Activated naive CD8-positive, alpha-beta T cell treated with anti-CD3 and anti-CD28 coated beads for 36 hours (primary cell): ENCODE results near the gene RYR2. TPM values are rescaled to one million over a fixed set of nuclear protein-coding genes. Genes with fewer than 3 reads are reported as not detected.

ENCODE experiments used
- DNase-seq: peaks from one replicate; pipeline ENCODE4 v3.0.0; 2021
- H3K27ac Mint-ChIP-seq: one replicate; pipeline ENCODE4 v1.8.0; 2022; ENCODE audit warnings: mild to moderate bottlenecking, moderate library complexity, mixed read lengths
- H3K27me3 Mint-ChIP-seq: one replicate; pipeline ENCODE4 v1.8.0; 2022; ENCODE audit warnings: mild to moderate bottlenecking, mixed read lengths
- H3K36me3 Mint-ChIP-seq: one replicate; pipeline ENCODE4 v1.8.0; 2021; ENCODE audit warnings: mild to moderate bottlenecking, mixed read lengths
- H3K4me1 Mint-ChIP-seq: one replicate; pipeline ENCODE4 v1.8.0; 2021; ENCODE audit warnings: mixed read lengths
- H3K4me3 Mint-ChIP-seq: one replicate; pipeline ENCODE4 v1.8.0; 2022; ENCODE audit warnings: mild to moderate bottlenecking, moderate library complexity, mixed read lengths
- H3K9me3 Mint-ChIP-seq: one replicate; pipeline ENCODE4 v1.8.0; 2022; ENCODE audit warnings: mixed read lengths
- total RNA-seq, 2 experiments: library from RNA; stranded (reverse); gene quantifications; one replicate each; pipeline ENCODE4 v1.2.3, GENCODE V29; 2021

The RYR2 gene
- total RNA-seq, 2 experiments from 2014 or later = not detected

DNA sequence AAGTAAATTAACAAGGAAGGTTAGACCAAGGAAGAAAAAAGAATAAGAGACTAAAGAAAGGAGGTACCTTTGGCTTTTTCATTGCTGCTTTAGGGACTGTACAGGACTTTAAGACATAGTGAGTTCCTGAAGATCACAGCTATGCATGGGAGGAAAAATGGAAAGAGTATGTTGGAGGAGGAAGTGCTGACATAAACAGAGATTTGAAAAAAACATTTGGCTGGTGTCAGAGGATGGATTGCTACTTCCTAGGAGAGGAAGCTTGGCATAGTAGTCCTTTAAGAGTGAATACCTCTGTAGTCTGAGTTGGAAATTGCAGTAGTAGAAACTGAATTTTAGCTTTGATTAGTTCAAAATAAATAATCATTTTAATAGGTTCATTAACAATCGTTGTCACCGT lies 398.4 kb downstream of the RYR2 start:
- peaks cover 4% of the 10 kb centered on the region for H3K4me1 Mint-ChIP-seq
- no peak overlapping the region for H3K27ac Mint-ChIP-seq
- no peaks in the 10 kb centered on the region for H3K9me3 Mint-ChIP-seq
- H3K27me3 Mint-ChIP-seq = no peaks in the 10 kb centered on the region
- no peaks in the 10 kb centered on the region for H3K36me3 Mint-ChIP-seq
- no peak overlapping the region for H3K4me3 Mint-ChIP-seq
- DNase-seq = no peak

DNA sequence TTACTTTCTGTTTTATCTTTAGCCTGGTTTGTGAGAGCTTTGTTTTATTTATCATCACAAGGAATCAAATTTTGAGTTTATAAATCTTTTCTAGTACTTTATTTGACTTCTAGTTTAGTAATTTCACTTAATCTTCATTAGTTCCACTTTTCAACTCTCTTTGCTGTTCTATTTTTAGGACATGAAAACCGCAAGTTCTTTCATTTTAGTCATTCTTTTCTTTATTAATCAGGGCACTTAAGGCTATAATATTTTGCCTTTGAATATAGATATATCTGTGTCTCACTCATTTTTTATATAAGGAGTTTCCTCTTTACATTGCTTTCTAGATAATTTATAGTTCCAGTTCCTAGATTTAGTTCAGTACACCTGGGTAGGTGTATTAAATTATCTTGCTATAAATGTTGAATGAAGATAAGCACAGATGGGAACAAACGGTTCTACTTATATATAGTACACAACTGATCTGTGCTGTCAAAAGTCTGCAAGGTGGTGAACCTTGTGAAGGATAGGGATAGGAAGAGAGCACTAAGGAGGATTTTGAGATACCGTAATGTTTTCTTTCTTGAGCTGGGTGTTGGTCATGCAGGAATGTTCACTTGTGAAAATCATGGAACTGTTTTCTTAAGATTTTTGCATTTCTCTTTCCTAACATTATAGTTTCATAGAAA lies 402.3 kb downstream of the RYR2 start:
- no peak for DNase-seq
- Mint-ChIP-seq H3K27me3 (no peaks in the 10 kb centered on the region), H3K36me3 (no peaks in the 10 kb centered on the region), H3K27ac (no peak overlapping the region), H3K4me1 (peaks cover 4% of the 10 kb centered on the region), H3K4me3 (no peak overlapping the region), H3K9me3 (no peaks in the 10 kb centered on the region)

DNA sequence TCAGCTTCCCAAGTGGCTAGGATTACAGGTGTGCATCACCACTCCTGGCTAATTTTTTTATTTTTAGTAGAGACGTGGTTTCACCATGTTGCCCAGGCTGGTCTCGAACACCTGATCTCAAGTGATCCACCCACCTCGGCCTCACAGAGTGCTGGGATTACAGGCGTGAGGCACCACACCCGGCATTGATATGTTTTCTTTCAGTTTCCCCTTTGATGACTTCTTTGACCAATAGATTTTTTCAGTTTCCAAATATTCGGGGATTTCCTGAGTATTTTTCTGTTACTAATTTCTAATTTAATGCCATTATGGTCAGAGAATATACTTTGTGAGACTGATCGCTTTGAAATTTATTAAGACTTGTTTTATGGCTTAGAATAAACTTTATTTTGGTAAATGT lies 406.1 kb downstream of the RYR2 start:
- DNase-seq = no peak
- H3K36me3 Mint-ChIP-seq = no peaks in the 10 kb centered on the region
- peaks cover 4% of the 10 kb centered on the region for H3K4me1 Mint-ChIP-seq
- H3K27me3 Mint-ChIP-seq = peaks cover 7% of the 10 kb centered on the region
- peaks cover 1% of the 10 kb centered on the region for H3K9me3 Mint-ChIP-seq
- H3K27ac Mint-ChIP-seq = no peak overlapping the region
- H3K4me3 Mint-ChIP-seq = no peak overlapping the region

DNA sequence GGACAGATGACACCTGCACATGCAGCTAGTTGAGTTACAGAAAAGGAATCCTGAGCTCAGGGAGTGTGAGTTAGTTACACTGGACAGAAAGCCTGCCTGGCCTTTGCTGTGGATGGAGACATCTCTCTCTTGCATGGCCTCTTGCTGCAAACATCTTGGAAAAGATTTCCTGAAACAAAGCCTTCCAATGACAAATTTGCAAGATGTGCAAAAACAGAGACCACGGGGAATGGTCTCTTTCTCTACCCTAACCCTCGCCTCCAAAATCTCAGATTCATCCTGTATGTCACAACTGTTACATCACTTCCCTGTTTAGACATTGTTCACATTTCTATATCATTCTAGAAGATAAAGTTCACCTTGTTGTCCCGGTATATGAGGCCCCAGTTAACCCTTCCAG lies 415.6 kb downstream of the RYR2 start:
- no peaks in the 10 kb centered on the region for H3K4me1 Mint-ChIP-seq
- no peaks in the 10 kb centered on the region for H3K27me3 Mint-ChIP-seq
- H3K27ac Mint-ChIP-seq = no peak overlapping the region
- no peak overlapping the region for H3K4me3 Mint-ChIP-seq
- H3K36me3 Mint-ChIP-seq = no peaks in the 10 kb centered on the region
- H3K9me3 Mint-ChIP-seq = peaks cover 2% of the 10 kb centered on the region
- DNase-seq = no peak

GRCh38 chr1:237467320-237467719 lies 425.3 kb downstream of the RYR2 start:
- H3K27me3 Mint-ChIP-seq = no peaks in the 10 kb centered on the region
- H3K4me1 Mint-ChIP-seq = no peaks in the 10 kb centered on the region
- no peak overlapping the region for H3K27ac Mint-ChIP-seq
- H3K4me3 Mint-ChIP-seq = no peak overlapping the region
- H3K36me3 Mint-ChIP-seq = no peaks in the 10 kb centered on the region
- DNase-seq = no peak
- no peaks in the 10 kb centered on the region for H3K9me3 Mint-ChIP-seq

GRCh38 chr1:237470712-237471338 lies 428.8 kb downstream of the RYR2 start:
- Mint-ChIP-seq H3K36me3 (no peaks in the 10 kb centered on the region), H3K27ac (no peak overlapping the region), H3K4me3 (no peak overlapping the region), H3K27me3 (peaks cover 10% of the 10 kb centered on the region), H3K4me1 (no peaks in the 10 kb centered on the region), H3K9me3 (no peaks in the 10 kb centered on the region)
- no peak for DNase-seq

DNA sequence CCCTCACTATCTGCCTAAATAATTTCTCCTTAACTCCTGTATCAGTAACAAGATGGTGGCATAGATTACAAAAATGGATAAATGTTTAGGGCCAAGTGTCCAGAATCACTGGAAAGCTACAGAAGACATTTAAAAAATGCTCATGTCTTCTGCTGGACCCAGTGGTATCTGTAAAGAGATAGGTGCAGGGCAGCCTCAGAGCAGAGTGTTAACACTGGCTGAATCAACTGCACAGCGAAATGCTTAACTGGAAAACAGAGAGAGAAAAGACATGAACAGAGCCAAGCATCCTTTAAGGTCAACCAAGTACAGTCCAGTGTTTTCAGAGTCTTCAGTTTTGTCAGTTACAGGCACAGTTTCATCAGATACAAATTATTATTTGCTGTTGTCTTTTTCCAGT lies 429.4 kb downstream of the RYR2 start:
- no peak overlapping the region for H3K27ac Mint-ChIP-seq
- H3K4me3 Mint-ChIP-seq = no peak overlapping the region
- H3K27me3 Mint-ChIP-seq = peaks cover 10% of the 10 kb centered on the region
- H3K9me3 Mint-ChIP-seq = no peaks in the 10 kb centered on the region
- no peak for DNase-seq
- H3K36me3 Mint-ChIP-seq = no peaks in the 10 kb centered on the region
- H3K4me1 Mint-ChIP-seq = no peaks in the 10 kb centered on the region

DNA sequence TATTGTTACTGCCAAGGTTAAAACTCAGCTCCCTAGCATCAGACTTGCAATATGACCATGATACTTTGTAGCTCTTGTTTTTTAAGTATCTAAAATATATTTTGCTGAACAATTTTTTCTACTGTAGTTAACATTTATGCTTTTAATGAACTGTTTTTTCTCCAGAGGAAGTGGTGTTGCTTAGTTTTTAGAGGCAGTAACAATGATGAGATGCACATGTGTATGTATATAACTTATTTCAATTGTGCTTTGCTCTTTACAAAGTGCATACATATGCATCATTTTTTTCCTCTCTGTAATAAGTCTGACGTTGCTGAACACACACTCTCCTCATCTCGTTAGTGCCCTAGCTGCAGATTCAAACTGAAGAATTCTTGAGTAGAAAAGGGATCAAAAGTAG lies 430.0 kb downstream of the RYR2 start:
- Mint-ChIP-seq H3K4me1 (no peaks in the 10 kb centered on the region), H3K36me3 (no peaks in the 10 kb centered on the region)
- DNase-seq = no peak

GRCh38 chr1:237473854-237474253 lies 431.9 kb downstream of the RYR2 start:
- peaks cover 1% of the 10 kb centered on the region for H3K9me3 Mint-ChIP-seq
- peaks cover 2% of the 10 kb centered on the region for H3K4me1 Mint-ChIP-seq
- DNase-seq = no peak
- no peak overlapping the region for H3K27ac Mint-ChIP-seq
- H3K27me3 Mint-ChIP-seq = peaks cover 10% of the 10 kb centered on the region
- no peak overlapping the region for H3K4me3 Mint-ChIP-seq
- H3K36me3 Mint-ChIP-seq = no peaks in the 10 kb centered on the region

More for the DNA sequence above, 430.0 kb downstream of the RYR2 start:
- Mint-ChIP-seq H3K27me3 (peaks cover 10% of the 10 kb centered on the region), H3K27ac (no peak overlapping the region), H3K9me3 (no peaks in the 10 kb centered on the region), H3K4me3 (no peak overlapping the region)

DNA sequence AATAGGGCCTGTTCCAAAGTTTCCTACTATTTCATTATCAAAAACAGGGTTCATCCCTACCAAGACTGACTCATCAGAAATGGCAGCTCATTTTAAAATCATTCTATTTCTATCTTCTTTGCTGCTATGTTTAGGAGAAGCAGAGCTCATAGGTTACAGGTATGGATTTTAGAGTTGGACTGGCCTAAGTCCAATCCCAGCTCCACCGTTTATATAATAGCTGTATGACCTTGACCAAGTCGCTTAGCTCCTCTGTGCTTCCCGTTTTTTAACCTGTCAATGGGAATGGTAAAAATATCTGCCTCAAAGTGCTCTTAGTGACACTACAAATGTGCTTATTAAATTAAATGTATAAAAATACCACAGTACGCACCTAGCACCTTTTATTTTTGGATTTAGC lies 436.1 kb downstream of the RYR2 start:
- H3K9me3 Mint-ChIP-seq = peaks cover 1% of the 10 kb centered on the region
- H3K4me1 Mint-ChIP-seq = peaks cover 6% of the 10 kb centered on the region
- no peak overlapping the region for H3K4me3 Mint-ChIP-seq
- H3K36me3 Mint-ChIP-seq = no peaks in the 10 kb centered on the region
- H3K27me3 Mint-ChIP-seq = peaks cover 13% of the 10 kb centered on the region
- H3K27ac Mint-ChIP-seq = no peak overlapping the region
- no peak for DNase-seq

DNA sequence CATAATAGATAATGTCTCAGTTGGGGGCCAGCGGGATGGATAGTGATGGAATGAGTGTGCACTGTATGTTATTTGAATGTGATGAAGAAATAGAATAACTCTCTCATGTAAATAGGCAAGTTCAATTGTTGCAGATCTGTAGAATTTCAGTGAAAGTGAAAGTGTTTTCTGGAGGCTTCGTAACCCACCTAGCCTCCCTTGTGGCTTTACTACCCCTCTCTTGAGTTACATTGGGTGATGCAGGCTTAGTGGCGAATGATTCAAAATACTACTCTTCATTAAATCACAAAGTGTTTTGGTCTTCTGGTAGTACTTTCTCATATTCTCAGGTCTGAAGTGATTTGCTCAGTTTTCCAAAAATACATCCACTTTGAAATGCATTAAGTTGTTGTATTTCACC lies 436.9 kb downstream of the RYR2 start:
- Mint-ChIP-seq H3K27ac (no peak overlapping the region), H3K4me1 (peaks cover 6% of the 10 kb centered on the region), H3K27me3 (peaks cover 6% of the 10 kb centered on the region), H3K4me3 (no peak overlapping the region), H3K36me3 (no peaks in the 10 kb centered on the region), H3K9me3 (peaks cover 1% of the 10 kb centered on the region)
- no peak for DNase-seq

GRCh38 chr1:237482777-237483176 lies 440.8 kb downstream of the RYR2 start:
- DNase-seq = no peak
- Mint-ChIP-seq H3K27ac (no peak overlapping the region), H3K4me1 (peaks cover 6% of the 10 kb centered on the region), H3K36me3 (no peaks in the 10 kb centered on the region), H3K9me3 (peaks cover 1% of the 10 kb centered on the region), H3K27me3 (peaks cover 4% of the 10 kb centered on the region), H3K4me3 (no peak overlapping the region)

- H3K9me3 Mint-ChIP-seq = no peaks in the 10 kb centered on the region
- no peak overlapping the region for H3K27ac Mint-ChIP-seq
- no peak for DNase-seq
- no peak overlapping the region for H3K4me3 Mint-ChIP-seq
- peaks cover 4% of the 10 kb centered on the region for H3K27me3 Mint-ChIP-seq
- H3K36me3 Mint-ChIP-seq = no peaks in the 10 kb centered on the region
- H3K4me1 Mint-ChIP-seq = no peaks in the 10 kb centered on the region
Measured at GRCh38 chr1:237492359-237492758, 450.4 kb downstream of the RYR2 start.

GRCh38 chr1:237500566-237500965 lies 458.6 kb downstream of the RYR2 start:
- no peaks in the 10 kb centered on the region for H3K36me3 Mint-ChIP-seq
- no peak overlapping the region for H3K27ac Mint-ChIP-seq
- H3K4me3 Mint-ChIP-seq = no peak overlapping the region
- peaks cover 1% of the 10 kb centered on the region for H3K9me3 Mint-ChIP-seq
- no peaks in the 10 kb centered on the region for H3K4me1 Mint-ChIP-seq
- peaks cover 20% of the 10 kb centered on the region for H3K27me3 Mint-ChIP-seq
- DNase-seq = no peak

DNA sequence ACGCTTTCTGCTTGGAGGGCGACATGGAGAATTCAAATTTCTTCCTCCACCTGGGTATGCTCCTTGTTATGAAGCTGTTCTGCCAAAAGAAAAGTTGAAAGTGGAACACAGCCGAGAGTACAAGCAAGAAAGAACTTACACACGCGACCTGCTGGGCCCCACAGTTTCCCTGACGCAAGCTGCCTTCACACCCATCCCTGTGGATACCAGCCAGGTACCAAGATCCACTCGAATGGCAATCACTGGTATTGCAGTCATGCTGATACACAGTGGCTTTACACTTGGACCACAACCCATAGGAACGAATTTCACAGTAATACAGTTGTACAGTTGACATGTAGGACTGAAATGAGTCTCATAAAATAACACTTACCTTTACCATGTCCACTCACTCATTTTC lies 461.3 kb downstream of the RYR2 start:
- Mint-ChIP-seq H3K36me3 (no peaks in the 10 kb centered on the region), H3K27me3 (peaks cover 20% of the 10 kb centered on the region), H3K9me3 (peaks cover 4% of the 10 kb centered on the region), H3K4me1 (peaks cover 2% of the 10 kb centered on the region), H3K27ac (no peak overlapping the region), H3K4me3 (no peak overlapping the region)
- DNase-seq = no peak

- no peak for DNase-seq
- no peaks in the 10 kb centered on the region for H3K36me3 Mint-ChIP-seq
- no peak overlapping the region for H3K27ac Mint-ChIP-seq
Measured at GRCh38 chr1:237507005-237507404, 465.0 kb downstream of the RYR2 start.

More at GRCh38 chr1:237507005-237507404, 465.0 kb downstream of the RYR2 start:
- Mint-ChIP-seq H3K9me3 (peaks cover 7% of the 10 kb centered on the region), H3K27me3 (peaks cover 25% of the 10 kb centered on the region), H3K4me3 (no peak overlapping the region), H3K4me1 (peaks cover 2% of the 10 kb centered on the region)
